ENCODE results near the gene PNPLA4. TPM values are rescaled to one million over a fixed set of nuclear protein-coding genes. Genes with fewer than 3 reads are reported as not detected.

PNPLA4 gene
- total and polyA plus RNA-seq, 2 donors (not counting 1 experiment from before 2014, with no cell fraction given) = 11.4 to 15.0 TPM

GRCh38 chrX:7926914-7927258 lies 327 bp downstream of the PNPLA4 start:
- no peaks in the 10 kb centered on the region for H3K36me3 ChIP-seq (ENCODE audit: control insufficient read depth, insufficient read depth, low read length)
- no peaks in the 10 kb centered on the region for H3K27me3 ChIP-seq (ENCODE audit: control insufficient read depth, insufficient read depth, low read length)
- H3K79me2 ChIP-seq (ENCODE audit: control insufficient read depth, insufficient read depth, low read length) = no peaks in the 10 kb centered on the region
- no peak for TF ChIP-seq EZH2 (IDR thresholded peaks at IDR 0.05; ENCODE audit: low read length, missing control alignments)
- no peak for TF ChIP-seq CTCF (conservative IDR thresholded peaks at IDR 0.05 in 1 of 2, IDR thresholded peaks at IDR 0.05 in 1 of 2; ENCODE audit: low read depth in 1 of 2, low read length in 2 of 2)
- peak overlapping the region; percentile 96 for H2AFZ ChIP-seq (ENCODE audit: low read length)
- H3K27ac ChIP-seq (ENCODE audit: insufficient read depth, low read length) = peak overlapping the region; percentile 74
- H4K20me1 ChIP-seq (ENCODE audit: control insufficient read depth, extremely low read depth, insufficient read depth, low read length) = no peaks in the 10 kb centered on the region
- peak overlapping the region; percentile 59 to 74 (median 64) for H3K4me3 ChIP-seq (replicated peaks in 1 of 4; ENCODE audit: control extremely low read depth in 1 of 4, insufficient read depth in 1 of 4, low read depth in 3 of 4, low read length in 4 of 4)
- no peaks in the 10 kb centered on the region for H3K4me1 ChIP-seq (ENCODE audit: control insufficient read depth, extremely low read depth, insufficient read depth, low read length)
- H3K9me3 ChIP-seq (ENCODE audit: control insufficient read depth, insufficient read depth, low read depth, low read length) = no peaks in the 10 kb centered on the region
- H3K4me2 ChIP-seq (ENCODE audit: extremely low read depth, insufficient read depth, low read length) = peak overlapping the region; percentile 92
- DNase-seq (ENCODE audit: low read depth in 2 of 2) = no peak
- peak overlapping the region; percentile 67 for H3K9ac ChIP-seq (ENCODE audit: insufficient read depth, low read length)

GRCh38 chrX:7926501-7926900 lies 712 bp downstream of the PNPLA4 start:
- H3K36me3 ChIP-seq (ENCODE audit: control insufficient read depth, insufficient read depth, low read length) = no peaks in the 10 kb centered on the region
- peak; percentile 11 to 36 for DNase-seq (ENCODE audit: low read depth in 2 of 2)
- no peaks in the 10 kb centered on the region for H4K20me1 ChIP-seq (ENCODE audit: control insufficient read depth, extremely low read depth, insufficient read depth, low read length)
- no peaks in the 10 kb centered on the region for H3K79me2 ChIP-seq (ENCODE audit: control insufficient read depth, insufficient read depth, low read length)
- no peak for TF ChIP-seq CTCF (conservative IDR thresholded peaks at IDR 0.05 in 1 of 2, IDR thresholded peaks at IDR 0.05 in 1 of 2; ENCODE audit: low read depth in 1 of 2, low read length in 2 of 2)
- TF ChIP-seq EZH2 (IDR thresholded peaks at IDR 0.05; ENCODE audit: low read length, missing control alignments) = no peak
- peak overlapping the region; percentile 96 for H2AFZ ChIP-seq (ENCODE audit: low read length)
- no peaks in the 10 kb centered on the region for H3K4me1 ChIP-seq (ENCODE audit: control insufficient read depth, extremely low read depth, insufficient read depth, low read length)
- H3K27ac ChIP-seq (ENCODE audit: insufficient read depth, low read length) = peak overlapping the region; percentile 74
- no peaks in the 10 kb centered on the region for H3K27me3 ChIP-seq (ENCODE audit: control insufficient read depth, insufficient read depth, low read length)
- no peaks in the 10 kb centered on the region for H3K9me3 ChIP-seq (ENCODE audit: control insufficient read depth, insufficient read depth, low read depth, low read length)
- H3K9ac ChIP-seq (ENCODE audit: insufficient read depth, low read length) = no peak overlapping the region
- H3K4me3 ChIP-seq (replicated peaks in 1 of 4; ENCODE audit: control extremely low read depth in 1 of 4, insufficient read depth in 1 of 4, low read depth in 3 of 4, low read length in 4 of 4) = peak overlapping the region; percentile 59 to 74 (median 64)
- H3K4me2 ChIP-seq (ENCODE audit: extremely low read depth, insufficient read depth, low read length) = peak overlapping the region; percentile 92

- Histone ChIP-seq H3K79me2 (ENCODE audit: control insufficient read depth, insufficient read depth, low read length) (no peaks in the 10 kb centered on the region), H3K4me1 (ENCODE audit: control insufficient read depth, extremely low read depth, insufficient read depth, low read length) (no peaks in the 10 kb centered on the region), H3K4me3 (replicated peaks in 1 of 4; ENCODE audit: control extremely low read depth in 1 of 4, insufficient read depth in 1 of 4, low read depth in 3 of 4, low read length in 4 of 4) (peak overlapping the region in 1 of 4 experiments; percentile 66), H3K27me3 (ENCODE audit: control insufficient read depth, insufficient read depth, low read length) (no peaks in the 10 kb centered on the region), H3K9ac (ENCODE audit: insufficient read depth, low read length) (no peak overlapping the region), H3K9me3 (ENCODE audit: control insufficient read depth, insufficient read depth, low read depth, low read length) (no peaks in the 10 kb centered on the region), H2AFZ (ENCODE audit: low read length) (no peak overlapping the region), H3K36me3 (ENCODE audit: control insufficient read depth, insufficient read depth, low read length) (no peaks in the 10 kb centered on the region), H4K20me1 (ENCODE audit: control insufficient read depth, extremely low read depth, insufficient read depth, low read length) (no peaks in the 10 kb centered on the region), H3K4me2 (ENCODE audit: extremely low read depth, insufficient read depth, low read length) (no peak overlapping the region), H3K27ac (ENCODE audit: insufficient read depth, low read length) (no peak overlapping the region)
- peak; percentile 58 to 71 for DNase-seq (ENCODE audit: low read depth in 2 of 2)
- TF ChIP-seq CTCF (conservative IDR thresholded peaks at IDR 0.05 in 1 of 2, IDR thresholded peaks at IDR 0.05 in 1 of 2; ENCODE audit: low read depth in 1 of 2, low read length in 2 of 2) (peak; percentile 63 to 73), EZH2 (IDR thresholded peaks at IDR 0.05; ENCODE audit: low read length, missing control alignments) (no peak)
Observed at GRCh38 chrX:7925867-7926472, 1.2 kb downstream of the PNPLA4 start.
